DMS114 treated with DMSO at 0.1 percent for 48 hours (cell line): Measurements from ENCODE around the gene IL15.

ENCODE experiments used
- DNase-seq: peaks from one replicate; lab custom pipeline; 2025; ENCODE audit not compliant: unreplicated experiment; lab: John Stamatoyannopoulos, UW

Gene IL15

DNA sequence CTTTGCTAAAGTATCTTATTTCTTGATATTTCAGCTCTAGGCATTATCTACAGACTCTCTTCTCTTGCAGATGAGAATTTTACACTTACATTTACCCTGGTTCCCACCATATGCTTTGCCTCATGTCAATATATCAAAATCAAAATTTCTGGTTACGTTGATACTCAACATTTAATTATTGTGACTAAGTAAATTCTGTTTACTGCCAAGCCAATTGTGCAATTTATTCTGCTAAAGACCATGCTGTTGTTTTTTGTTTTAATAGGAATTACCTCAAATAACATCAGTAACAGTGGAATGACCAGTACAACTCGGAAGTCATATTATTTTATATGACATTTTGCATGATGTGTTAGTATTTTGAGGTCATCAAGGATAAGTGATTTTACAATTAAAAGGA lies 125.5 kb downstream of the IL15 start:
- no peak for DNase-seq

DNA sequence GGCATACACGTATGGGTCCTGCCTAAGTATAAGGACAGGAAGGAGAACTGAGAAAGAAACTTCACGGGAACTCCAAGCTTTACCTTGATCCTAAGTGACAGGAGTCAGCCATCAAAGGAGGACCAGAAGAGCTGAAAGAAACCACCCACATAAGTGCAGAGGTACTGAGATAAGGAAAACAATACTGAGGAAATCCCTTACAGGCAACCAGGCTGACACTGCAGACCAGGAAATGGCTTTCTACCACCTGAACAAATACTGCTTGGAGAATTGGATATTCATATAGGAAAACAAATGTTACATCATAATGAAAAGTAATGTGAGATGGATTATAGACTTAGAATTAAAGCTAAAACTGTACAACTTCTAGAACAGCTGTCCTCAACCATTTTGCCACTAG lies 127.0 kb downstream of the IL15 start:
- DNase-seq: no peak

DNA sequence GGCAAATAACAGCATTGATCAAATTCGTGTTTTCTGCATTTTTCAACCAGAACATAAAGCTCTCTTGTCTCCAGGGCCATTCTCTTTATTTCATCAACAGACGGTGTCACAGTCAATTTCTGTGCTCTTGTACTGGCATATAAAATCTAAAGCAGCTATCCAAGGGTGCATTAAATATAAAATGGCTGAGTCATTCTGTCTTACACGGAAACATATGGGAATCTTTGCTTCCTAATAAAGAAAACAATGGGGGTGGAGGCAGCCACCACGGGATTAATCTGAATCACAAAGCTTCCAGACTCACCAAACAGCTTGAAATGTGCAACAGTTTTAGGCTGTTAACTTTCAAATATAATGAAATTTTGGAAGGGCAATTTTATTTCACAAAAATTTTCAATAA lies 132.6 kb downstream of the IL15 start:
- DNase-seq: no peak

DNA sequence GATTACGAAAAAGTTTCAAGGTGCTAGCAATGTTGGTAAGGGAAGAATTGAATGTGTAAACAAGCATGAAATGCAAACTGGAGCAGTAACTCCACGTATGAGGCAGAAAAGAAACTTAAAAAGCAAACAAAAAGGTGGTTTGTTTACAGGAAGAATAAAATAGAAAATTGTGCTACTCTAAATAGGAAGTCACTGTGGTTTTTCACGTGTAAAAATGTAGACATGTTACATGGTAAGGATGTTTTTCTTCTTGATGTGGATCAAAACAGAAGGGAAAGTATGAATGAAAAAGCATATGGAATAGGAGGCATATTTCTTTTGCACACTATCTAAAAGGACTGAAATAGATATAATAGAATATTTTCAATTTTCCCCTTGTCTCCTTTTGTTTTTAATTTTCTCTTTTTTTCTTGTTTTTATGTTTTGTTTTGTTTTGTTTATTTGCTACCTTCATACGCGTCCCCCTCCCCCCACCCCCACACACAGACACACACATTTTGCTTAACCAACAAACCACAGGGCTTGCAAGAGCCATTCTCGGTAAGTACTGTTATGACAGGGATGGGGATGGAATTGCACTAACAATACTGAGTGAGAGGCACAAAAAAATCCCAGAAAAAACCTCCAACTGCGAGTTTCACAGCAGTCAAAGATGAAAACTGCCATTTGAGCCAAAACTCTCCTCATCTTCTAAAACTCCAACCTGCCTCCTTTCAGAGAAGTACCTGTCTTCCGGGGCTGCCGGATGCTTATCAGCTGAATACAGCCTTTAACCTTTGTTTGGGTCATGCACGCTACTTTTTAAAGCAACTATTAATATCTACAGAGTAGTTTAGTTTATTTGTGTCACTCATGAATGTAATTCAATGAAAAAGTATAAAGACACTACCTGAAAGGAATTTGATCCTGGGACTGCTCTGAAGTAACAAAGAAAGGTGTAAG lies 135.8 kb downstream of the IL15 start:
- DNase-seq: no peak

DNA sequence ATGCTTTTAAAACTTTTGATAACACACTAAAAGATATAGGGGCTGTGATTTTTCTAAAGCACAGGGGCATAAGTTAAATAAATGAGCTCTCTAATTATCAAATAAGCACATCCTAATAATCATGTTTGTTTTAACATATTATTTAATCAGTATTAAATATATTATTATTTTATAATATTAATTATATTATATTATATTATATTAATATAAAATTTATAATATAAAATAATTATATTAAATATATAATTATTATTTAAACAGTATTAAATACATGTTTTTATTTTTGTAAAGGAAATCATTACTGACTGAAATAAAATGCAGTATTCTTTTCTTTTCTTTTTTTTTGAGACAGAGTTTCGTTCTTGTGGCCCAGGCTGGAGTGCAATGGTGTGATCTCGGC lies 136.5 kb downstream of the IL15 start:
- no peak for DNase-seq

DNA sequence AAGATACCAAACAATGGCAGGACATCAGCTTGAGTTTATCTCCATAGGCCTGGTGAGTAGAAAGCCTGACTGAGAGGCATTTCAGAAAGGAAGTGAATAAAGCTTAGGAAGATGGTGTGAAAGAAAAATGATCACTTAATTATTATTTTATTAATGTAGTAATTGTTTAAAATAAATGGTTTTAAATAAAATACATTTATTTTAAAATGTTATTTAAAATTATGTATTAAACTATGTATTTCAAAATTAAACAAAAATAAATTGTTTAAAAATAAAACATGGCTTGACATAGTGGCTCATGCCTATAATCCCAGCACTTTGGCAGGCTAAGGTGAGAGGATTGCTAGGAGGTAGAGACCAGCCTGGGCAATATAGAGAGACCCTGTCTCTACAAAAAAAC lies 145.8 kb downstream of the IL15 start:
- no peak for DNase-seq
